PC-9 (cell line): ENCODE data around the gene RRAS.

ENCODE experiments used
- EZH2 ChIP-seq: fragments of 200-600 bp; sonication (generic); IDR thresholded peaks from 2 replicates; pipeline ENCODE4 v1.8.0; 2017; ENCODE audit warnings: antibody characterized with exemption, low read depth
- TF ChIP-seq, protein P1 (sequence below): fragments of 200-600 bp; sonication (generic); conservative IDR thresholded peaks from 2 replicates; pipeline ENCODE4 v1.6.1; 2017; ENCODE audit warnings: mixed run types, antibody characterized with exemption, mild to moderate bottlenecking, moderate library complexity

DNA sequence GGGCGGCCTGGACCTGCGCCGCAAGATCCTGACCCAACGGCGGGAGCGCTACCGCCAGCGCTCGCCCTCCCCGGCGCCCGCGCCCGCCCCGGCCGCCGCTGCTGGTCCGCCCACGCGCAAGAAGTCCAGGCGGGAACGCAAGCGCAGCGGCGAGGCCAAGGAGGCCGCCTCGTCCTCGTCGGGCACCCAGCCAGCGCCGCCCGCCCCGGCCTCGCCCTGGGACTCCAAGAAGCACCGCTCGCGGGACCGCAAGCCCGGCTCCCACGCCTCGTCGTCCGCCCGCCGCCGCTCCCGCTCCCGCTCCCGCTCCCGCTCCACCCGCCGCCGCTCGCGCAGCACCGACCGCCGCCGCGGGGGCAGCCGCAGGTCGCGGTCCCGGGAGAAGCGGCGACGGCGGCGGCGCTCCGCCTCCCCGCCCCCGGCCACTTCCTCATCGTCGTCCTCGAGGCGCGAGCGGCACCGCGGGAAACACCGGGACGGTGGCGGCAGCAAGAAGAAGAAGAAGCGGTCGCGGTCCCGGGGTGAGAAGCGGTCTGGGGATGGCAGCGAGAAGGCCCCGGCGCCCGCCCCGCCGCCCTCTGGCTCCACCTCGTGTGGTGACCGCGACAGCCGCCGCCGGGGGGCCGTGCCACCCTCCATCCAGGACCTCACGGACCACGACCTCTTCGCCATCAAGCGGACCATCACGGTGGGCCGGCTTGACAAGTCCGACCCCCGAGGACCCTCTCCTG lies 12.0 kb upstream of the RRAS start:
- TF ChIP-seq, protein P1, sequence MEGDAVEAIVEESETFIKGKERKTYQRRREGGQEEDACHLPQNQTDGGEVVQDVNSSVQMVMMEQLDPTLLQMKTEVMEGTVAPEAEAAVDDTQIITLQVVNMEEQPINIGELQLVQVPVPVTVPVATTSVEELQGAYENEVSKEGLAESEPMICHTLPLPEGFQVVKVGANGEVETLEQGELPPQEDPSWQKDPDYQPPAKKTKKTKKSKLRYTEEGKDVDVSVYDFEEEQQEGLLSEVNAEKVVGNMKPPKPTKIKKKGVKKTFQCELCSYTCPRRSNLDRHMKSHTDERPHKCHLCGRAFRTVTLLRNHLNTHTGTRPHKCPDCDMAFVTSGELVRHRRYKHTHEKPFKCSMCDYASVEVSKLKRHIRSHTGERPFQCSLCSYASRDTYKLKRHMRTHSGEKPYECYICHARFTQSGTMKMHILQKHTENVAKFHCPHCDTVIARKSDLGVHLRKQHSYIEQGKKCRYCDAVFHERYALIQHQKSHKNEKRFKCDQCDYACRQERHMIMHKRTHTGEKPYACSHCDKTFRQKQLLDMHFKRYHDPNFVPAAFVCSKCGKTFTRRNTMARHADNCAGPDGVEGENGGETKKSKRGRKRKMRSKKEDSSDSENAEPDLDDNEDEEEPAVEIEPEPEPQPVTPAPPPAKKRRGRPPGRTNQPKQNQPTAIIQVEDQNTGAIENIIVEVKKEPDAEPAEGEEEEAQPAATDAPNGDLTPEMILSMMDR = no peak
- TF ChIP-seq EZH2 = no peak
